Neural crest cell (in vitro differentiated cells): Measurements from ENCODE around the gene RNU2-63P. TPM values are rescaled to one million over a fixed set of nuclear protein-coding genes. Genes with fewer than 3 reads are reported as not detected.
"Not testable (repeated sequence)": the region's sequence is repeated elsewhere in the genome, so short reads cannot be mapped to it uniquely, and the experiment has no call there.

Experiments used
- DNase-seq: peaks from one replicate; pipeline ENCODE4 v3.0.0; 2021; ENCODE audit warnings: low read depth, mixed read lengths, low spot score
- H3K27ac Mint-ChIP-seq: one replicate; pipeline ENCODE4 v1.8.0; 2021; ENCODE audit warnings: mild to moderate bottlenecking, mixed read lengths; ENCODE audit not compliant: unreplicated experiment
- H3K27me3 Mint-ChIP-seq: 2 replicates; pipeline ENCODE4 v1.8.0; 2021; ENCODE audit warnings: low read depth, mild to moderate bottlenecking, mixed read lengths
- H3K36me3 Mint-ChIP-seq: 2 replicates; pipeline ENCODE4 v1.8.0; 2021; ENCODE audit warnings: low read depth, mild to moderate bottlenecking, mixed read lengths
- H3K4me1 Mint-ChIP-seq: 2 replicates; pipeline ENCODE4 v1.8.0; 2021; ENCODE audit warnings: mixed read lengths
- H3K4me3 Mint-ChIP-seq: one replicate; pipeline ENCODE4 v1.8.0; 2021; ENCODE audit warnings: mild to moderate bottlenecking, mixed read lengths
- H3K9me3 Mint-ChIP-seq: 2 replicates; pipeline ENCODE4 v1.8.0; 2021; ENCODE audit warnings: mixed read lengths
- total RNA-seq: library from RNA; stranded (reverse); gene quantifications from 2 replicates; pipeline ENCODE4 v1.2.1, GENCODE V29; 2021

RNU2-63P gene
- total RNA-seq, 1 donor from 2014 or later, result 24.6 TPM

- H3K9me3 Mint-ChIP-seq, H3K4me1 Mint-ChIP-seq, H3K4me3 Mint-ChIP-seq, H3K27ac Mint-ChIP-seq, H3K27me3 Mint-ChIP-seq, DNase-seq, H3K36me3 Mint-ChIP-seq: not testable (repeated sequence)
These were observed 44.0 kb downstream of the RNU2-63P start for GRCh38 chr2:87972385-87972784.

Other genes starting within 250 kb of the RNU2-63P start
- 7.0 and 8.7 TPM in 2 replicates for gene RGPD2, start 190.8 kb downstream of the RNU2-63P start, total RNA-seq
- gene KRCC1, start 39.2 kb upstream of the RNU2-63P start, total RNA-seq, result 15.5 and 16.5 TPM in 2 replicates
- not detected in 2 replicates for gene SMYD1, start 51.3 kb upstream of the RNU2-63P start, total RNA-seq
- not detected in 2 replicates for gene FABP1, start 111.5 kb upstream of the RNU2-63P start, total RNA-seq
- gene THNSL2, start 153.8 kb upstream of the RNU2-63P start, total RNA-seq, result 2.8 and 4.5 TPM in 2 replicates